Endothelial cell of umbilical vein (primary cell): ENCODE results near the gene PTGS2. TPM values are rescaled to one million over a fixed set of nuclear protein-coding genes. Genes with fewer than 3 reads are reported as not detected.

Experiments used
- BruUV-seq: library from RNA; stranded (reverse); fragments of 400-500 nt; replicated peaks from 2 replicates; lab custom pipeline; 2021; lab: Mats Ljungman, UMichigan
- CTCF ChIA-PET: fragments of 300-600, 350-600 bp; sonication (Branson Sonifier 250); formaldehyde crosslinking; loops from one replicate; lab custom pipeline; 2021; ENCODE audit warnings: antibody characterized with exemption, inconsistent platforms; lab: Charles Lee
- POLR2A ChIA-PET: fragments of 300-600, 350-600 bp; sonication (Branson Sonifier 250); formaldehyde crosslinking; loops from one replicate; lab custom pipeline; 2021; ENCODE audit warnings: antibody characterized with exemption, inconsistent platforms; lab: Charles Lee
- DNase-seq: peaks from one replicate; pipeline ENCODE4 v3.0.0-alpha.2; 2011; ENCODE audit warnings: low read depth, low spot score
- FAIRE-seq: peaks from 2 replicates; lab custom pipeline; 2011; peaks lifted over from hg19 to GRCh38; lab: Jason Lieb, UNC
- H2AFZ ChIP-seq: 2 replicates; pipeline ENCODE4 v1.6.0; 2012; ENCODE audit warnings: low read depth, low read length, control low read depth, inconsistent platforms
- H3K27ac ChIP-seq: 2 replicates; pipeline ENCODE4 v1.5.1; 2011; ENCODE audit warnings: low read depth, mild to moderate bottlenecking, control low read depth, low read length, moderate library complexity; ENCODE audit not compliant: insufficient read depth
- H3K27me3 ChIP-seq, 2 experiments: 2 replicates each; pipeline versions ENCODE4 v1.6.0 to v1.6.1; 2011; ENCODE audit warnings: low read length in 2 of 2, mixed read lengths in 1 of 2; ENCODE audit not compliant: control insufficient read depth in 2 of 2, insufficient read depth in 2 of 2
- H3K36me3 ChIP-seq, 2 experiments: 2 replicates in 1 of 2; 3 replicates in 1 of 2; pipeline ENCODE4 v1.5.1; 2011; ENCODE audit warnings: low read length in 2 of 2, mild to moderate bottlenecking in 1 of 2, moderate library complexity in 1 of 2; ENCODE audit not compliant: control insufficient read depth in 2 of 2, insufficient read depth in 2 of 2; ENCODE audit errors: extremely low read depth in 1 of 2
- H3K4me1 ChIP-seq: 3 replicates; pipeline ENCODE4 v1.5.1; 2011; ENCODE audit warnings: mild to moderate bottlenecking, low read length; ENCODE audit not compliant: control insufficient read depth, insufficient read depth; ENCODE audit errors: extremely low read depth
- H3K4me2 ChIP-seq: 2 replicates; pipeline ENCODE4 v1.6.1; 2011; ENCODE audit warnings: low read length, control low read depth, mixed read lengths; ENCODE audit not compliant: insufficient read depth
- H3K4me3 ChIP-seq, 3 experiments: fragments of 200-600 bp in 1 of 3; sonication (generic), shearing (Covaris generic) in 1 of 3; replicated peaks in 1 of 3; 2 replicates each; pipeline ENCODE4 v1.5.1; 2011 to 2016; ENCODE audit warnings: control low read depth in 3 of 3, low read length in 3 of 3, mild to moderate bottlenecking in 2 of 3, inconsistent platforms in 1 of 3, low read depth in 1 of 3, moderate library complexity in 1 of 3; ENCODE audit not compliant: insufficient read depth in 1 of 3
- H3K79me2 ChIP-seq: 2 replicates; pipeline ENCODE4 v1.6.0; 2012; ENCODE audit warnings: low read length, inconsistent platforms; ENCODE audit not compliant: control insufficient read depth, insufficient read depth
- H3K9ac ChIP-seq: replicated peaks from 2 replicates; pipeline ENCODE3; 2011; ENCODE audit warnings: low read length, control low read depth; ENCODE audit not compliant: insufficient read depth; ENCODE audit errors: extremely low read depth
- H3K9me1 ChIP-seq: replicated peaks from 3 replicates; pipeline ENCODE4 v1.6.0; 2011; ENCODE audit warnings: mild to moderate bottlenecking, low read length; ENCODE audit not compliant: control insufficient read depth, insufficient read depth; ENCODE audit errors: extremely low read depth
- H3K9me3 ChIP-seq: replicated peaks from 2 replicates; pipeline ENCODE4 v1.5.1; 2012; ENCODE audit warnings: low read length, inconsistent platforms; ENCODE audit not compliant: control insufficient read depth, insufficient read depth
- H4K20me1 ChIP-seq: replicated peaks from 2 replicates; pipeline ENCODE3; 2011; ENCODE audit warnings: mild to moderate bottlenecking, low read length; ENCODE audit not compliant: control insufficient read depth, insufficient read depth; ENCODE audit errors: extremely low read depth
- CTCF ChIP-seq, 2 donors: IDR thresholded peaks; 1 replicate in 1 of 2; 2 replicates in 1 of 2; pipeline ENCODE4 v1.5.1; 2011; ENCODE audit warnings: low read length in 2 of 2, mild to moderate bottlenecking in 2 of 2, moderate library complexity in 2 of 2, control low read depth in 1 of 2, inconsistent platforms in 1 of 2, low read depth in 1 of 2; ENCODE audit not compliant: insufficient read depth in 1 of 2; ENCODE audit errors: extremely low read depth in 1 of 2
- EZH2 ChIP-seq: IDR thresholded peaks from 2 replicates; pipeline ENCODE4 v1.6.1; 2012; ENCODE audit warnings: borderline replicate concordance, low read depth, mild to moderate bottlenecking, moderate library complexity, low read length, inconsistent platforms; ENCODE audit not compliant: severe bottlenecking
- FOS ChIP-seq: IDR thresholded peaks from 2 replicates; pipeline ENCODE4 v1.6.1; 2011; ENCODE audit warnings: mild to moderate bottlenecking, low read length, moderate library complexity, borderline replicate concordance; ENCODE audit not compliant: insufficient read depth
- GATA2 ChIP-seq: IDR thresholded peaks from 2 replicates; pipeline ENCODE4 v1.7.0; 2011; ENCODE audit warnings: low read depth, mild to moderate bottlenecking, moderate library complexity, mixed read lengths, low read length; ENCODE audit not compliant: insufficient read length, insufficient read depth
- JUN ChIP-seq: IDR thresholded peaks from 2 replicates; pipeline ENCODE4 v1.6.1; 2011; ENCODE audit warnings: borderline replicate concordance, low read depth; ENCODE audit not compliant: insufficient read length, insufficient read depth
- MAX ChIP-seq: IDR thresholded peaks from 2 replicates; pipeline ENCODE4 v1.6.1; 2011; ENCODE audit not compliant: insufficient read depth, insufficient read length
- MYC ChIP-seq: IDR thresholded peaks from one replicate; pipeline ENCODE4 v1.6.1; 2011; ENCODE audit warnings: mild to moderate bottlenecking, low read depth, low read length
- POLR2A ChIP-seq: IDR thresholded peaks from 2 replicates; pipeline ENCODE4 v1.6.1; 2012; ENCODE audit warnings: low read depth, mild to moderate bottlenecking, control low read depth, low read length
- POLR2AphosphoS5 ChIP-seq: IDR thresholded peaks from 2 replicates; pipeline ENCODE4 v1.6.1; 2012; ENCODE audit warnings: low read depth, mild to moderate bottlenecking, control low read depth, low read length, moderate library complexity; ENCODE audit not compliant: insufficient read depth
- dilution Hi-C: fragments of 300-500 bp; cut with MboI; formaldehyde crosslinking; loops from one replicate; pipeline ENCODE4 v1.15.0; 2019; ENCODE audit warnings: low sequenced_read_pairs; ENCODE audit not compliant: extremely low pct_ligation_motif_present
- intact Hi-C: fragments of 100-400 bp; cut with micrococcal nuclease; formaldehyde crosslinking; loops from one replicate; pipeline ENCODE4 v1.10.0; 2022
- polyA plus RNA-seq, 4 experiments: library from polyadenylated mRNA; depleted of rRNA in 3 of 4; stranded (reverse) in 3 of 4; unstranded in 1 of 4; fragments of >200 nt; gene quantifications; 2 replicates each; pipeline versions ENCODE4 v1.2.1 to v1.2.3, GENCODE V29; 2011 to 2012; ENCODE audit warnings: missing spikeins in 1 of 4
- total RNA-seq: library from RNA; stranded (reverse); gene quantifications from 2 replicates; pipeline ENCODE4 v1.2.3, GENCODE V29; 2021

PTGS2 gene
- total and polyA plus RNA-seq, 2 donors (not counting 3 experiments of a cell fraction or from before 2014, with no cell fraction given) = 21.6 to 84.6 TPM

- dilution Hi-C loops (no loop called here), intact Hi-C loops (no loop called here)
- TF ChIP-seq POLR2A (no peak), CTCF (IDR thresholded peaks at IDR 0.05; ENCODE audit: extremely low read depth in 1 of 2, insufficient read depth in 1 of 2, low read depth in 1 of 2, low read length in 2 of 2) (no peak), EZH2 (no peak), MAX (no peak)
- CTCF ChIA-PET = interaction anchor here (0.6 kb wide), 1 partner anchor 93 kb away, joined by 3 read pairs; no protein-coding TSS in a partner anchor
- Histone ChIP-seq H3K9me1 (no peaks in the 10 kb centered on the region), H3K9ac (no peak overlapping the region), H2AFZ (no peak overlapping the region), H3K4me1 (peaks cover 28% of the 10 kb centered on the region), H3K27me3 (no peaks in the 10 kb centered on the region), H3K4me2 (no peak overlapping the region), H3K4me3 (no peak overlapping the region), H3K27ac (no peak overlapping the region), H3K79me2 (no peaks in the 10 kb centered on the region), H4K20me1 (no peaks in the 10 kb centered on the region), H3K36me3 (no peaks in the 10 kb centered on the region), H3K9me3 (no peaks in the 10 kb centered on the region)
- POLR2A ChIA-PET = no interaction called here
- no TSS peak for BruUV-seq
- FAIRE-seq (no peak), DNase-seq (no peak)
These were observed 50.9 kb downstream of the PTGS2 start for GRCh38 chr1:186629341-186629740.

- H3K9me1 ChIP-seq = no peaks in the 10 kb centered on the region
- ChIA-PET POLR2A (no interaction called here), CTCF (interaction anchor here (0.6 kb wide), 1 partner anchor 94 kb away, joined by 3 read pairs; no protein-coding TSS in a partner anchor)
- DNase-seq = no peak
- H3K4me3 ChIP-seq = no peak overlapping the region
- H3K79me2 ChIP-seq = no peaks in the 10 kb centered on the region
- BruUV-seq = no TSS peak
- intact Hi-C loops = no loop called here
- H3K9ac ChIP-seq = no peak overlapping the region
- H2AFZ ChIP-seq = no peak overlapping the region
- H3K36me3 ChIP-seq = no peaks in the 10 kb centered on the region
- H3K27me3 ChIP-seq = no peaks in the 10 kb centered on the region
- H3K4me2 ChIP-seq = no peak overlapping the region
- H3K4me1 ChIP-seq = peaks cover 28% of the 10 kb centered on the region
- FAIRE-seq = no peak
- no peaks in the 10 kb centered on the region for H3K9me3 ChIP-seq
- no peak for TF ChIP-seq POLR2A
- no peak for TF ChIP-seq POLR2AphosphoS5
- TF ChIP-seq MAX = no peak
- no peak for TF ChIP-seq FOS
- no peak for TF ChIP-seq GATA2
- TF ChIP-seq JUN = no peak
- TF ChIP-seq MYC = no peak
- no peak for TF ChIP-seq CTCF (IDR thresholded peaks at IDR 0.05; ENCODE audit: extremely low read depth in 1 of 2, insufficient read depth in 1 of 2, low read depth in 1 of 2, low read length in 2 of 2)
- no peak for TF ChIP-seq EZH2
- dilution Hi-C loops = no loop called here
- H4K20me1 ChIP-seq = no peaks in the 10 kb centered on the region
- H3K27ac ChIP-seq = no peak overlapping the region
These were observed 51.3 kb downstream of the PTGS2 start for GRCh38 chr1:186628910-186629309.
